ENCODE results near the gene JAKMIP2.
"Not testable (repeated sequence)": the region's sequence is repeated elsewhere in the genome, so short reads cannot be mapped to it uniquely, and the experiment has no call there.

Gene JAKMIP2

DNA sequence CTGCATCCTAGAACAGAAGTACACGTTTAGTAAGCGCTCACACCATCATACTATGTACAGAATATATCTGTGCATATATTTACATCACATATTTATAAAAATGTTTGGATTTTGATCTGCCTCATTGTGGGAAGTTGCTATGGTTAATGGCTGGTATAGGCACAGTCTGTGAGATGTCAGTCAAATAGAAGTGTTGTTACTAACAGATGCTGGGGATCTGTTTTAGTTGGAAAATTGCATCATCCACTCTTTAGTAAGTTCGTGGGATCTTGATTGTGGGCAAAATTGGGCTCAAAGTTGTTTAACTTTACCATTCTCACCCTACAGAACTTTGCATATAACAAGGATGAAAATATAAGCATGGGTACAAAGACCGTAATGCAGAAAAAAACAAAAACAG lies 196.3 kb downstream of the JAKMIP2 start:
- DNase-seq: no peak

- DNase-seq: not testable (repeated sequence)
Observed at GRCh38 chr5:147582272-147582671, 200.3 kb downstream of the JAKMIP2 start.

DNA sequence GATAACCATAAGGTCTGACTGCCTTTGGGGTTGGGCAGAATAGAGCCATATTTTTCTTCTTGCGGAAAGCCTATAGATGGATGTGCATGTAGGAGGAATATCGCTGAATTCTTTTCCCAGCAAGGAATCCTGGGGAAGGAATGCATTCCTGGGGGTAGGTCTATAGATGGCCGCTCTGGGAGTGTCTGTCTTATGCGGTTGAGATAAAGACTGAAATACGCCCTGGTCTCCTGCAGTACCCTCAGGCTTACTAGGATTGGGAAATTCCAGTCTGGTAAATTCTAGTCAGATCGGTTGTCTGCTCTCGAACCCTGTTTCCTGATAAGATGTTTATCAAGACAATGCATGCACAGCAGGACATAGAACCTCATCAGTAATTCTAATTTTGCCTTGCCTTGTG lies 202.1 kb downstream of the JAKMIP2 start:
- DNase-seq: not testable (repeated sequence)

- DNase-seq: no peak
Observed at GRCh38 chr5:147578228-147579024, 204.1 kb downstream of the JAKMIP2 start.

DNA sequence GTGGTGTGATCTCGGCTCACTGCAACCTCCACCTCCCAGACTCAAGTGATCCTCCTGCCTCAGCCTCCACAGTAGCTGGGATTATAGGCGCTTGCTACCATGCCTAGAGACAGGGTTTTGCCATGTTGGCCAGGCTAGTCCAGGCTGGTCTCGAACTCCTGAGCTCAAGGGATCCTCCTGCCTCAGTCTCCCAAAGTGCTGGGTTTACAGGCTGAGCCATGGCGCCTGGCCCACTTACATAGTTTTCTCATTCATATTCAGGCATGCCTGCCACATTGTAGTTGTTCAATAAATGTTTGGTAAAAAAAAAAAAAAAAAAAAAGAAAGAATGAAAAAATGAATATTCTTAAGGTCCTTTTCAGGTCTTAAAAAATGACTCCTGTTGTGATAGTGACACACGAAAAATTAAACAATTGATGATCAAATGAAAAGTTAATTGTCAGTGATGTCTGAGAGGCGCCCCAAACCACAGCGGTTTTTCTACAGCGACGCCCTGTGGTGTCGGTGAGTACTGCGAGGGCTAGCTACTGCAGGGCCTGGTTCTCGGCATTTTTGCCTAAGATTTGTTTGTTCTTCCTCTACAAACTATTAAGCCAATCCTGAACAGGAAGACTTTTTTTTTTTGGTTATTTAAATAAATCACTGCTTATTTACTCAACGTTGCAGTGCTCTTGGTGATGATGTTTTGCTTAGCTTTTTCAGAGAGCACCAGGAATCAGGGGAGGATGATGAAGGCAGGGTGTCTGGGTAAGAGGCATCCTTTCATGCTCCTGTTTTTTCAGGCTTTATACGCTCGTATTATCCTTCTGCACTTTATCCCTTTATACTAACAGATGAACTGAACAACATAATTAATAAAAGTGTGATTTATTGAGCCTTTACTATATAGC lies 205.6 kb downstream of the JAKMIP2 start:
- DNase-seq: no peak

- no peak for DNase-seq
Observed at GRCh38 chr5:147575598-147575997, 206.9 kb downstream of the JAKMIP2 start.

- DNase-seq: no peak
Observed at GRCh38 chr5:147573211-147573610, 209.3 kb downstream of the JAKMIP2 start.

- DNase-seq: no peak
Observed at GRCh38 chr5:147568710-147569406, 213.7 kb downstream of the JAKMIP2 start.

DNA sequence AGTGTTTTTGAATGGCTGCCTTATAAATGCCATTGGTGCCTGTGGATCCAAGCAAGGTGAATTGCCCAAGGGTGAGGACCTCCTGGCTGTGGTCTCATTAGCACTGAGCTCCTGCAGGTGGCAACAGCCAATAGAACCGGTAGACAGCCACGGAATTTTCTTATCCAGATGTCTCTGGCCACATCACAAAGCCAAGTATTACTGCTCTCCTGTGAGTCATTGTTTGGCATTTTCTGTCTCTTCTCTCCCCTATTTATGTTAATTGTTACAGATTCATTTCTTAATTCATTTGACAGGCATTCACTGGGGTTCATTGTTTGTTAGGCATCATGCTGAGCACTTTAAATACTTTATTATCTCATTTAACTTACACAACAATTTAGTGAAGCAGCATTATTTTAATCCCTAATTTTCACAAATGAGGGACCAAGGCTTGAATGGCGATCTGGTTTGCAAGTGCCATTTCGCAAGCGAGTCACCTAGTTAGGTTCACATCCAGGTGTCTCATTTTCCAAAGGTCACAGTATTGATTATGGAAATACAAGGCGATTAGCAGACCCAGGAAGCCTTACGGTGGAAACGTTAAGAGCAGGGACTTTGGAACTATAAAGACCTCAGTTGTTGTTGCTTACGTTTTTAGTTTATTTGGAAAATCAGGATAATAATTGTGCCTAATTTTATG lies 214.5 kb downstream of the JAKMIP2 start:
- no peak for DNase-seq

DNA sequence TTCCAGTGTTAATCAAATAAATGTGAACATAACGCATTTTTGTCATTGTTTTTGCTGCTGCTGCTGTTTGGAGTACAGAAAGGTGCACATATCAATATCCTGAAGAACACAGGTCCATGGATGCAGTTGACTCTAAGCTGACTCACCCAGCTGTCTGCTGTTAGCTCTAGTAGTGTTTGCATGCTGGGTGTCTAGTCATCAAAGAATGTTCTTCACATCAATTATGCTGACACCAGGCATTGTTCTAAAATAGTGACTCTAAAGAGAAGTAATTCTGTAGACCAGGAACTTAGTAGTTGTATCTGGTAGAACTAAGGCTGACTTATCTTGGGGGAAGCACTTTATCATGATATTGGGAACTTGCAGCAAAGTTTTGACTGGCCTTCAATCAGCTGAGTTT lies 217.0 kb downstream of the JAKMIP2 start:
- DNase-seq: no peak

- no peak for DNase-seq
Observed at GRCh38 chr5:147564124-147564486, 218.4 kb downstream of the JAKMIP2 start.

DNA sequence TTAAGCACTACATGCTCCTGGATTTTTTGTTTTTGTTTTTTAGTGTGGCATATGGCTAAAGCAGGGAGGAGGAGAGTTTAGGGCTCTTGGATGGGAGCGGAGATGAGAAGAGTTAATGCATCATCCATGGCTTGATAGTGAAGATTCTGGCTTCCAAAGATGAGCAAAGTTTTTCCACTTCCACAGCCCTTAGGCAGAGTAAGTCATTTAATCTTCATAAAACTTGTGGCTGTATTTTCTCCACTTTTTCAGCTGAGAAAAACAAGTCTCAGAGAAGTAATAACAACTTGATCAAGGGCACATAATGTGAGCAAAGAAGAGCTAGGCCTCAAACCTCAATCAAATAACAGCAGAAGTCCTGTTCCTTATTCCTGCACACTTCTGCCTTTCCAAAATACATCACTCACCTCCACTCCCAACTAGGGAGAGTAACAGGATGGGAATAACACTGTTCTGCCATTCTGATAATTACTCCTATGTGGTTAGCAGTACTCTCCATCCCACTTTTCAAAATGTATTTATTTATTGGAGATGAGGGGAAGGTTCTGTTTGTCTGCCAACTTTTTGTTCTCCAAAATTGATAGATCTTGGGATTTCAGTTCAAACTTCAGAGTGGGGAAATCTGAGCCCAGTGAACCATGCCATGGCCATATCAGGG lies 218.9 kb downstream of the JAKMIP2 start:
- DNase-seq: no peak

DNA sequence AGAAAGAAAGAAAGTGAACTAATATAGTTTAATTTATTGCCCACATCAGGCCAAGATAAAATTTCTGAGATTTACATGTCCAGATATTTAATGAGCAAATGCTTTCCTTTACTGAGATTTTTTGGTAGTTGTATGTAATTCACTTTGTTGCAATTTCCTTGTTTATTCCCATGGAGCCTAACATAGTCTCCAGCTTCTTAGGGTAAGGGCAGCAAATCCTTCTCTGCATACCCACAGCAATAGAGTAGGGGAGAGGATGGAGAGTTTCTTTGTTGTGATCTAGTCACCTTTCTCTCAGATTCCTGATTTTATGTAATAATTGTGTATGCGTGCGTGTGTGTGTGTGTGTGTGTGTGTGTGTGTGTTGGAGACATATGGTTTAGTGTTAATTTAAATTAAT lies 221.1 kb downstream of the JAKMIP2 start:
- no peak for DNase-seq

- DNase-seq: no peak
Observed at GRCh38 chr5:147560718-147561331, 221.7 kb downstream of the JAKMIP2 start.

- DNase-seq: no peak
Observed at GRCh38 chr5:147559749-147560148, 222.8 kb downstream of the JAKMIP2 start.

DNA sequence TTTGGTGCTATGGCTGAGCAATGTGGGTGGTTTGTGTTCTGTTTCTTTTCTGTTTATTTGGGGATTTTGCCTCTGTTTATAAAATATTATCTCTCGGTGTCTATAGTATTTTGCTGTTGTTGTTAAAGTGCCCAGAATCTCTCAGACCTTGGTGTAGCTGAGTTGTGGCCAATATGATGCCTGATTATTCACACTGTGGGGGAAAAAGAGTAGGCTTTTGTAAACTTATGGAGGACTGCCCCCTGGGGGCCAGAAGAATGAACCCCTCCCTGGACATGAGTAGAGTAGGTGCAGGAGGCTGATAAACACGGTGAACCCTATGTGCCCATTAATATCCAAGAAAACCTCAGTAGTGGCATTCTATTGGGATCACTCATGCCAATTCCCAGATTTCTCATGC lies 223.7 kb downstream of the JAKMIP2 start:
- DNase-seq: no peak

GRCh38 chr5:147557876-147558745 lies 224.4 kb downstream of the JAKMIP2 start:
- no peak for DNase-seq

DNA sequence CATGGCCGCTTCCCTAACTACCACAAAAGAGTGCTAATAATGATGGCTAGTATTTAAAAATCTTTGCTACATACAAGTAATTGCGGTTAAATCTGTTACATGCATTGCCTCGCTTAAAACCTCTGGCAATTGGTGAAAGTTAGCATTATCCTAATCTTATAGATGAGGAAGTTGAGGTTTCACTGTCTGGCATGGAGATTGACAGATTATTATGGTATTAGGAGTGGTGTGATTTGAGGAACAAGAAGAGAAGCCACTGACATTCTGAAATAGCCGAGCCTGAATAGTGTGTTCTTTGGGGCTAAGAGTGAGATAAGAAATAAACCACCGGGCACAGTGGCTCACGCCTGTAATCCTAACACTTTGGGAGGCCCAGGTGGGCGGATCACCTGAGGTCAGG lies 227.4 kb downstream of the JAKMIP2 start:
- DNase-seq: no peak

- no peak for DNase-seq
Observed at GRCh38 chr5:147554261-147554817, 228.2 kb downstream of the JAKMIP2 start.

DNA sequence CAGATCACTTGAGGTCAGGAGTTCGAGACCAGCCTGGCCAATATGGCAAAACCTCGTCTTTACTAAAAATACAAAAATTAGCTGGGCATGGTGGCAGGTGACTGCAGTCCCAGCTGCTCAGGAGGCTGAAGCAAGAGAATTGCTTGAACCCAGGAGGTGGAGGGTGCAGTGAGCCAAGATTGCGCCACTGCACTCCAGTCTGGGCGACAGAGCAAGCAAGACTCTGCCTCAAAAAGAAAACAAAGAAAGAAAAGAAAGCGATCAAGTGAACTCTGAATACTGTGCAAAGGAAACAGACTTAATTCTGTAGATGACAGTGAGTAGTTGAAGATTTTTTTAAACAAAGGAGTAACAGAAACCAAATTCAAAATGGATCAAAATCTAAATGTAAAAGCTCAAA lies 228.7 kb downstream of the JAKMIP2 start:
- DNase-seq: not testable (repeated sequence)
